ENCODE measurements around the gene SPNS3. TPM values are rescaled to one million over a fixed set of nuclear protein-coding genes. Genes with fewer than 3 reads are reported as not detected.

Gene SPNS3
- total and polyA plus RNA-seq, 10 of the 15 experiments (the other 5 are each of a cell fraction or from before 2014, with no cell fraction given): 0.16 to 2.6 (median 0.97) TPM

DNA sequence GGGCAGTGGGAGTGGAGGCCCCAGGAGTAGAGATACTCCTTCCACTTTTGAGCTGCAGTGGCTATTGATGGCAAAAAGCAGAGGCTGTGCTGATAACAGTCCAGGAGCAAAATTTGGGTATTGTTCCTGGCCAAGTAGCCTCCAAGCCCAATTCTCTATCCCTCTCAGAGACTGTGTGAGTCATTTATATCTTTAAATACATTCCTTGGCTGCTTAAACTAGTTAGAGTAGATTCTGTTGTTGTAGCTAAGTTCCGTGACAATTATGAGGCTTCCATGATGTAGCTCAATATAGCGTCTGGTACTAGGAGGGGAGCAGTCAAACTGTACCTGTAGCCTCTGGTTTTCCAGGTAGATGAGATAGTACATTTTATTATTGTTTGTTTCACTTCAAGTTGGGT lies 47.3 kb upstream of the SPNS3 start (continued):
- TF ChIP-seq, protein P1, sequence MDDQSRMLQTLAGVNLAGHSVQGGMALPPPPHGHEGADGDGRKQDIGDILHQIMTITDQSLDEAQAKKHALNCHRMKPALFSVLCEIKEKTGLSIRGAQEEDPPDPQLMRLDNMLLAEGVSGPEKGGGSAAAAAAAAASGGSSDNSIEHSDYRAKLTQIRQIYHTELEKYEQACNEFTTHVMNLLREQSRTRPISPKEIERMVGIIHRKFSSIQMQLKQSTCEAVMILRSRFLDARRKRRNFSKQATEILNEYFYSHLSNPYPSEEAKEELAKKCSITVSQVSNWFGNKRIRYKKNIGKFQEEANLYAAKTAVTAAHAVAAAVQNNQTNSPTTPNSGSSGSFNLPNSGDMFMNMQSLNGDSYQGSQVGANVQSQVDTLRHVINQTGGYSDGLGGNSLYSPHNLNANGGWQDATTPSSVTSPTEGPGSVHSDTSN (IDR thresholded peaks at IDR 0.05; ENCODE audit: insufficient replicate concordance, low read depth, low read length): no peak

- no peak for TF ChIP-seq RB1 (IDR thresholded peaks at IDR 0.05; ENCODE audit: borderline replicate concordance)
- no peak for TF ChIP-seq CHD4 (IDR thresholded peaks at IDR 0.05)
- no peak for TF ChIP-seq ELK1 (IDR thresholded peaks at IDR 0.05; ENCODE audit: low read depth, low read length)
- TF ChIP-seq, protein P2, sequence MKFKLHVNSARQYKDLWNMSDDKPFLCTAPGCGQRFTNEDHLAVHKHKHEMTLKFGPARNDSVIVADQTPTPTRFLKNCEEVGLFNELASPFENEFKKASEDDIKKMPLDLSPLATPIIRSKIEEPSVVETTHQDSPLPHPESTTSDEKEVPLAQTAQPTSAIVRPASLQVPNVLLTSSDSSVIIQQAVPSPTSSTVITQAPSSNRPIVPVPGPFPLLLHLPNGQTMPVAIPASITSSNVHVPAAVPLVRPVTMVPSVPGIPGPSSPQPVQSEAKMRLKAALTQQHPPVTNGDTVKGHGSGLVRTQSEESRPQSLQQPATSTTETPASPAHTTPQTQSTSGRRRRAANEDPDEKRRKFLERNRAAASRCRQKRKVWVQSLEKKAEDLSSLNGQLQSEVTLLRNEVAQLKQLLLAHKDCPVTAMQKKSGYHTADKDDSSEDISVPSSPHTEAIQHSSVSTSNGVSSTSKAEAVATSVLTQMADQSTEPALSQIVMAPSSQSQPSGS (IDR thresholded peaks at IDR 0.05; ENCODE audit: low read length): no peak
- no peak for TF ChIP-seq LARP7 (IDR thresholded peaks at IDR 0.05)
- no peak for TF ChIP-seq CTCF (IDR thresholded peaks at IDR 0.05 in 2 of 3, conservative IDR thresholded peaks at IDR 0.05 in 1 of 3; ENCODE audit: control insufficient read depth in 2 of 3, extremely low read depth in 1 of 3, insufficient read depth in 1 of 3, low read depth in 3 of 3, low read length in 3 of 3)
- TF ChIP-seq RELA (IDR thresholded peaks at IDR 0.05; ENCODE audit: borderline replicate concordance, partially characterized antibody): no peak
- TF ChIP-seq NBN (IDR thresholded peaks at IDR 0.05): no peak
- TF ChIP-seq, protein P3, sequence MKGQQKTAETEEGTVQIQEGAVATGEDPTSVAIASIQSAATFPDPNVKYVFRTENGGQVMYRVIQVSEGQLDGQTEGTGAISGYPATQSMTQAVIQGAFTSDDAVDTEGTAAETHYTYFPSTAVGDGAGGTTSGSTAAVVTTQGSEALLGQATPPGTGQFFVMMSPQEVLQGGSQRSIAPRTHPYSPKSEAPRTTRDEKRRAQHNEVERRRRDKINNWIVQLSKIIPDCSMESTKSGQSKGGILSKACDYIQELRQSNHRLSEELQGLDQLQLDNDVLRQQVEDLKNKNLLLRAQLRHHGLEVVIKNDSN (IDR thresholded peaks at IDR 0.05; ENCODE audit: borderline replicate concordance, extremely low read length, insufficient read depth, low read depth, low read length): no peak
- ATAC-seq (no peak), FAIRE-seq (no peak), DNase-seq (ENCODE audit: low read depth, low spot score) (no peak)
- in situ Hi-C loops (cut with MboI) (no loop called here), intact Hi-C loops (cut with micrococcal nuclease; ENCODE audit: unreplicated experiment) (no loop called here)
- H3K79me2 ChIP-seq (ENCODE audit: control insufficient read depth, insufficient read depth, low read length): no peaks in the 10 kb centered on the region
- H3K9me3 ChIP-seq (replicated peaks; ENCODE audit: control insufficient read depth, insufficient read depth, low read length): no peaks in the 10 kb centered on the region
- ChIA-PET SMC1A (ENCODE audit: uncharacterized antibody, unreplicated experiment) (no interaction called here), CTCF (no interaction called here), POLR2A (interaction anchor here (1.3 kb wide), 1 partner anchor 9 kb away, joined by 4 read pairs; no protein-coding TSS in a partner anchor), RAD21 (ENCODE audit: unreplicated experiment) (interaction anchor here (1.2 kb wide), 1 partner anchor 8 kb away, joined by 4 read pairs; no protein-coding TSS in a partner anchor)
- peaks cover 3% of the 10 kb centered on the region for H3K4me1 ChIP-seq (ENCODE audit: control insufficient read depth, insufficient read depth, low read length)
- no peak overlapping the region for H2AFZ ChIP-seq (ENCODE audit: control insufficient read depth, low read depth, low read length)
- WGBS (ENCODE audit: insufficient coverage, insufficient replicate concordance, low lambda C conversion rate, missing lambda C conversion rate): 83% methylated on average over 5 of the region's 5 CpGs
- no peak overlapping the region for H3K4me2 ChIP-seq (ENCODE audit: control insufficient read depth, insufficient read depth)
- H4K20me1 ChIP-seq (ENCODE audit: control insufficient read depth, insufficient read depth): no peaks in the 10 kb centered on the region
- no peak overlapping the region for H3K4me3 ChIP-seq
- no peak overlapping the region for H3K9ac ChIP-seq (ENCODE audit: control insufficient read depth, insufficient read depth, low read length)
- H3K36me3 ChIP-seq (ENCODE audit: control insufficient read depth in 2 of 2, insufficient read depth in 2 of 2, low read length in 1 of 2): no peaks in the 10 kb centered on the region
- no peak overlapping the region for H3K27ac ChIP-seq (ENCODE audit: control insufficient read depth, insufficient read depth)
- no TSS peak for BruUV-seq (replicated peaks)
- no peaks in the 10 kb centered on the region for H3K27me3 ChIP-seq (replicated peaks in 1 of 2; ENCODE audit: control insufficient read depth in 2 of 2, insufficient read depth in 2 of 2, low read length in 1 of 2)
Observed at GRCh38 chr17:4387137-4387536, 46.6 kb upstream of the SPNS3 start.
